HL-60 (cell line): ENCODE results near the gene MAD1L1.

Source experiments
- DNase-seq, 2 experiments: peaks; one replicate each; pipeline ENCODE4 v3.0.0-alpha.2; 2010 to 2020; ENCODE audit warnings: low read depth in 1 of 2, low spot score in 1 of 2
- H3K27ac ChIP-seq: fragments of 250-450 bp; sonication (Bioruptor Pico); replicated peaks from 2 replicates; pipeline ENCODE4 v1.5.1; 2020; ENCODE audit warnings: mild to moderate bottlenecking, moderate library complexity
- H3K27me3 ChIP-seq: fragments of 250-450 bp; sonication (Bioruptor Pico); 2 replicates; pipeline ENCODE4 v1.5.1; 2021; ENCODE audit warnings: mild to moderate bottlenecking, moderate library complexity; ENCODE audit not compliant: insufficient read depth, poor library complexity, severe bottlenecking
- H3K4me3 ChIP-seq: replicated peaks from 2 replicates; pipeline ENCODE4 v1.5.1; 2011; ENCODE audit warnings: mild to moderate bottlenecking, control low read depth, low read length; ENCODE audit not compliant: insufficient read depth
- CTCF ChIP-seq: IDR thresholded peaks from one replicate; pipeline ENCODE4 v1.5.1; 2011; ENCODE audit warnings: low read length, control low read depth, inconsistent platforms; ENCODE audit not compliant: insufficient read depth
- GABPA ChIP-seq: IDR thresholded peaks from 2 replicates; pipeline ENCODE4 v1.6.1; 2012; ENCODE audit warnings: low read depth
- POLR2AphosphoS5 ChIP-seq: IDR thresholded peaks from 2 replicates; pipeline ENCODE4 v1.6.1; 2012; ENCODE audit warnings: low read depth
- REST ChIP-seq: IDR thresholded peaks from 2 replicates; pipeline ENCODE4 v1.6.1; 2012; ENCODE audit warnings: low read depth; ENCODE audit not compliant: insufficient replicate concordance
- SPI1 ChIP-seq: IDR thresholded peaks from 2 replicates; pipeline ENCODE4 v1.6.1; 2012; ENCODE audit warnings: low read depth, mild to moderate bottlenecking, borderline replicate concordance

The MAD1L1 gene

GRCh38 chr7:2218444-2218785 lies 14.3 kb downstream of the MAD1L1 start:
- no peak overlapping the region for H3K27ac ChIP-seq
- H3K4me3 ChIP-seq: no peak overlapping the region
- no peaks in the 10 kb centered on the region for H3K27me3 ChIP-seq
- DNase-seq: no peak
- TF ChIP-seq GABPA (no peak), REST (no peak), POLR2AphosphoS5 (no peak)

- H3K27me3 ChIP-seq: no peaks in the 10 kb centered on the region
- TF ChIP-seq GABPA: no peak
- TF ChIP-seq CTCF: no peak
- no peak for TF ChIP-seq POLR2AphosphoS5
- no peak for DNase-seq
- no peak overlapping the region for H3K27ac ChIP-seq
- no peak overlapping the region for H3K4me3 ChIP-seq
Observed at GRCh38 chr7:2217716-2218443, 14.9 kb downstream of the MAD1L1 start.

GRCh38 chr7:2217206-2217605 lies 15.5 kb downstream of the MAD1L1 start:
- DNase-seq: no peak

GRCh38 chr7:2215851-2216250 lies 16.9 kb downstream of the MAD1L1 start:
- Histone ChIP-seq H3K27ac (no peak overlapping the region), H3K27me3 (no peaks in the 10 kb centered on the region), H3K4me3 (no peak overlapping the region)
- no peak for DNase-seq
- TF ChIP-seq POLR2AphosphoS5: no peak
- TF ChIP-seq GABPA: no peak
- TF ChIP-seq REST: no peak
- no peak for TF ChIP-seq CTCF
- TF ChIP-seq SPI1: no peak

More at GRCh38 chr7:2217206-2217605, 15.5 kb downstream of the MAD1L1 start:
- no peaks in the 10 kb centered on the region for H3K27me3 ChIP-seq
- H3K4me3 ChIP-seq: no peak overlapping the region
- H3K27ac ChIP-seq: no peak overlapping the region
- TF ChIP-seq POLR2AphosphoS5: no peak

- TF ChIP-seq REST (no peak), SPI1 (no peak), GABPA (no peak), CTCF (no peak), POLR2AphosphoS5 (no peak)
- H3K27me3 ChIP-seq: no peaks in the 10 kb centered on the region
- no peak overlapping the region for H3K27ac ChIP-seq
- H3K4me3 ChIP-seq: no peak overlapping the region
- no peak for DNase-seq
Observed at GRCh38 chr7:2214636-2215035, 18.1 kb downstream of the MAD1L1 start.
